Fibroblast of lung (primary cell): ENCODE data around the gene C3orf20. TPM values are rescaled to one million over a fixed set of nuclear protein-coding genes. Genes with fewer than 3 reads are reported as not detected.
A peak's percentile ranks its signal among the peaks of the same experiment; 100 is the strongest.

ENCODE experiments used
- DNase-seq, 2 donors: peaks; one replicate each; pipeline versions ENCODE4 v3.0.0 to v3.0.0-alpha.2; 2010; ENCODE audit warnings: low read depth in 2 of 2
- H2AFZ ChIP-seq: 2 replicates; pipeline ENCODE4 v1.5.1; 2012; ENCODE audit warnings: low read length, control low read depth, inconsistent platforms
- H3K27ac ChIP-seq: 2 replicates; pipeline ENCODE4 v1.5.1; 2011; ENCODE audit warnings: low read length, control low read depth; ENCODE audit not compliant: insufficient read depth
- H3K27me3 ChIP-seq: 2 replicates; pipeline ENCODE4 v1.5.1; 2011; ENCODE audit warnings: mild to moderate bottlenecking, low read length; ENCODE audit not compliant: control insufficient read depth, insufficient read depth
- H3K36me3 ChIP-seq: 2 replicates; pipeline ENCODE4 v1.5.1; 2011; ENCODE audit warnings: low read length; ENCODE audit not compliant: control insufficient read depth, insufficient read depth
- H3K4me1 ChIP-seq: 2 replicates; pipeline ENCODE4 v1.5.1; 2011; ENCODE audit warnings: low read length; ENCODE audit not compliant: control insufficient read depth, insufficient read depth; ENCODE audit errors: extremely low read depth
- H3K4me2 ChIP-seq: 2 replicates; pipeline ENCODE4 v1.5.1; 2011; ENCODE audit warnings: low read length, control low read depth; ENCODE audit not compliant: insufficient read depth; ENCODE audit errors: extremely low read depth
- H3K4me3 ChIP-seq, 4 experiments: fragments of 200-600 bp in 1 of 4; sonication (generic) in 1 of 4; replicated peaks in 1 of 4; 2 replicates each; pipeline ENCODE4 v1.5.1; 2011 to 2016; ENCODE audit warnings: low read length in 4 of 4, low read depth in 3 of 4, mild to moderate bottlenecking in 3 of 4, control low read depth in 2 of 4, inconsistent platforms in 1 of 4, mixed read lengths in 1 of 4; ENCODE audit not compliant: insufficient read depth in 1 of 4; ENCODE audit errors: control extremely low read depth in 1 of 4
- H3K79me2 ChIP-seq: 2 replicates; pipeline ENCODE4 v1.5.1; 2012; ENCODE audit warnings: mild to moderate bottlenecking, low read length, inconsistent platforms; ENCODE audit not compliant: control insufficient read depth, insufficient read depth
- H3K9ac ChIP-seq: 2 replicates; pipeline ENCODE4 v1.5.1; 2011; ENCODE audit warnings: mild to moderate bottlenecking, low read length, control low read depth; ENCODE audit not compliant: insufficient read depth
- H3K9me3 ChIP-seq: 2 replicates; pipeline ENCODE4 v1.5.1; 2012; ENCODE audit warnings: low read depth, low read length; ENCODE audit not compliant: control insufficient read depth, insufficient read depth
- H4K20me1 ChIP-seq: 2 replicates; pipeline ENCODE4 v1.5.1; 2011; ENCODE audit warnings: low read length; ENCODE audit not compliant: control insufficient read depth, insufficient read depth; ENCODE audit errors: extremely low read depth
- CTCF ChIP-seq, 2 donors: IDR thresholded peaks in 1 of 2; conservative IDR thresholded peaks in 1 of 2; 1 replicate in 1 of 2; 2 replicates in 1 of 2; pipeline ENCODE4 v1.5.1; 2011 to 2012; ENCODE audit warnings: low read length in 2 of 2, control low read depth in 1 of 2, inconsistent platforms in 1 of 2, low read depth in 1 of 2, mild to moderate bottlenecking in 1 of 2
- EZH2 ChIP-seq: IDR thresholded peaks from 2 replicates; pipeline ENCODE4 v1.5.1; 2012; ENCODE audit warnings: low read length, control low read depth, mild to moderate bottlenecking; ENCODE audit errors: missing control alignments
- polyA plus RNA-seq, 2 donors: library from polyadenylated mRNA; depleted of rRNA in 1 of 2; stranded (reverse) in 1 of 2; unstranded in 1 of 2; fragments of >200 nt; gene quantifications; 2 replicates each; pipeline ENCODE4 v1.2.1, GENCODE V29; 2011 to 2012; ENCODE audit warnings: missing spikeins in 1 of 2
- total RNA-seq: library from RNA; depleted of rRNA; stranded (reverse); fragments of >200 nt; gene quantifications from 2 replicates; pipeline ENCODE4 v1.2.1, GENCODE V29; 2014

The C3orf20 gene
- total and polyA plus RNA-seq, 2 donors (not counting 1 experiment from before 2014, with no cell fraction given), result not detected

DNA sequence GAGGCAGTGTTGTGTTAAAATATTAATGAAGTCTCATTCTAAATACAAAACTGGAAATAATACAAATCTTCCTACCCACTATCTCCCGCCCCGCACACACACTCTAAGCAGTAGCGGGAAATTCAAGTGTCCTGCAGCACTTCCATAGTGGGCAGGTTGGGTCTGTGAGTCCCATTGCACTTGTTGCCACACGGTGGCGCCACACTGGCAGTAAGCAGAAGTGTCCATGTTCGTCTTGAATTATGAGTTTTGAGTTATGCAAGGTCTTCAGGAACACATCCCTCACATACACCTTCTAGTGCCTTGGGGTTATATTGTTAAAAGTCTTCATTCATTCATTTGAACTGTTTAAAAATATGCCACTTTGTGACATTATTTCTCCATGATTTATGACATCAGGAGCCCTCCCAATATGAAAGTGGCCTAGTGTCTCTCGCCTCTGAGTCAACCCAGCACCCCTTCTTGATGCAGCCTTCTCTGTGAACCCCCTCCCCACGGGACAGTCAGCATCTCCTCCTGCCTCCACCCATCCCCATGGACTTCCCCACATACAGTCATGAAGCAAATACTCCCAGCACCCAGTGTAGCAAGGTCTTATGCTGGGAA, 41.0 kb upstream of the C3orf20 start:
- Histone ChIP-seq H3K4me3 (no peak overlapping the region), H3K9ac (no peak overlapping the region), H3K4me2 (no peak overlapping the region), H3K36me3 (no peaks in the 10 kb centered on the region), H4K20me1 (no peaks in the 10 kb centered on the region), H3K27me3 (no peaks in the 10 kb centered on the region), H3K9me3 (no peaks in the 10 kb centered on the region), H2AFZ (no peak overlapping the region), H3K79me2 (no peaks in the 10 kb centered on the region), H3K27ac (no peak overlapping the region), H3K4me1 (no peaks in the 10 kb centered on the region)
- peak; percentile 60 to 84 for TF ChIP-seq CTCF (conservative IDR thresholded peaks at IDR 0.05 in 1 of 2, IDR thresholded peaks at IDR 0.05 in 1 of 2; ENCODE audit: low read depth in 1 of 2, low read length in 2 of 2)
- no peak for TF ChIP-seq EZH2
- DNase-seq, result peak; percentile 49 to 69

- H3K9me3 ChIP-seq, result no peaks in the 10 kb centered on the region
- H3K27ac ChIP-seq, result no peak overlapping the region
- no peaks in the 10 kb centered on the region for H3K79me2 ChIP-seq
- no peaks in the 10 kb centered on the region for H4K20me1 ChIP-seq
- H3K9ac ChIP-seq, result no peak overlapping the region
- DNase-seq, result peak in 1 of 2 donors; percentile 49
- no peaks in the 10 kb centered on the region for H3K36me3 ChIP-seq
- no peak overlapping the region for H2AFZ ChIP-seq
- H3K4me2 ChIP-seq, result no peak overlapping the region
- TF ChIP-seq EZH2 (no peak), CTCF (conservative IDR thresholded peaks at IDR 0.05 in 1 of 2, IDR thresholded peaks at IDR 0.05 in 1 of 2; ENCODE audit: low read depth in 1 of 2, low read length in 2 of 2) (no peak)
- H3K4me1 ChIP-seq, result no peaks in the 10 kb centered on the region
- H3K4me3 ChIP-seq, result no peak overlapping the region
- H3K27me3 ChIP-seq, result no peaks in the 10 kb centered on the region
These were observed 40.1 kb upstream of the C3orf20 start for GRCh38 chr3:14634763-14635400.

GRCh38 chr3:14636496-14637087, 38.3 kb upstream of the C3orf20 start:
- H3K27me3 ChIP-seq, result no peaks in the 10 kb centered on the region
- H2AFZ ChIP-seq, result no peak overlapping the region
- no peak for DNase-seq
- no peaks in the 10 kb centered on the region for H3K9me3 ChIP-seq
- no peak overlapping the region for H3K4me2 ChIP-seq
- no peaks in the 10 kb centered on the region for H3K79me2 ChIP-seq
- H3K36me3 ChIP-seq, result no peaks in the 10 kb centered on the region
- H3K4me1 ChIP-seq, result no peaks in the 10 kb centered on the region
- H3K27ac ChIP-seq, result no peak overlapping the region
- H3K9ac ChIP-seq, result no peak overlapping the region
- H3K4me3 ChIP-seq, result no peak overlapping the region
- TF ChIP-seq CTCF (conservative IDR thresholded peaks at IDR 0.05 in 1 of 2, IDR thresholded peaks at IDR 0.05 in 1 of 2; ENCODE audit: low read depth in 1 of 2, low read length in 2 of 2) (no peak), EZH2 (no peak)
- no peaks in the 10 kb centered on the region for H4K20me1 ChIP-seq
